ENCODE results near the gene KCNJ5. TPM values are rescaled to one million over a fixed set of nuclear protein-coding genes. Genes with fewer than 3 reads are reported as not detected.

Gene KCNJ5
- polyA plus RNA-seq, 1 donor (not counting 4 experiments of a cell fraction or from before 2014, with no cell fraction given): 0.59 TPM

GRCh38 chr11:128939591-128939990 lies 48.4 kb downstream of the KCNJ5 start:
- TF ChIP-seq EZH2 (IDR thresholded peaks at IDR 0.05; ENCODE audit: low read length) (no peak), CTCF (optimal IDR thresholded peaks at IDR 0.05 in 1 of 3, IDR thresholded peaks at IDR 0.05 in 1 of 3, conservative IDR thresholded peaks at IDR 0.05 in 1 of 3; ENCODE audit: extremely low read depth in 1 of 3, insufficient read depth in 2 of 3, low read length in 3 of 3) (no peak)
- DNase-seq (ENCODE audit: low read depth, low spot score) (no peak), FAIRE-seq (peak; percentile 71)
- Histone ChIP-seq H3K9me3 (ENCODE audit: control insufficient read depth, low read depth, low read length) (no peaks in the 10 kb centered on the region), H3K27me3 (ENCODE audit: control insufficient read depth, extremely low read depth, insufficient read depth, low read length) (no peaks in the 10 kb centered on the region), H3K9ac (ENCODE audit: control insufficient read depth, extremely low read depth, insufficient read depth, low read length) (peak overlapping the region; percentile 82), H3K27ac (ENCODE audit: control insufficient read depth, insufficient read depth, low read length) (peak overlapping the region; percentile 92), H3K36me3 (ENCODE audit: control insufficient read depth in 2 of 2, extremely low read depth in 1 of 2, insufficient read depth in 2 of 2, low read length in 2 of 2) (peaks cover 2 to 8% of the 10 kb centered on the region in 2 experiments), H3K4me3 (ENCODE audit: control insufficient read depth in 2 of 3, extremely low read depth in 1 of 3, insufficient read depth in 2 of 3, low read depth in 1 of 3, low read length in 3 of 3) (no peak overlapping the region), H2AFZ (ENCODE audit: control insufficient read depth, low read length) (no peak overlapping the region), H3K9me1 (ENCODE audit: control insufficient read depth, extremely low read depth, insufficient read depth, low read length) (no peaks in the 10 kb centered on the region), H3K4me2 (ENCODE audit: control insufficient read depth, extremely low read depth, insufficient read depth, low read depth, low read length) (peak overlapping the region; percentile 95), H4K20me1 (ENCODE audit: control insufficient read depth, extremely low read depth, insufficient read depth, low read length) (no peaks in the 10 kb centered on the region), H3K4me1 (ENCODE audit: control insufficient read depth, extremely low read depth, insufficient read depth, low read length) (peaks cover 49% of the 10 kb centered on the region), H3K79me2 (ENCODE audit: control insufficient read depth, insufficient read depth, low read length) (peaks cover 4% of the 10 kb centered on the region)
- dilution Hi-C loops (cut with MboI; ENCODE audit: extremely low pct_ligation_motif_present, low sequenced_read_pairs): no loop called here

- DNase-seq (ENCODE audit: low read depth, low spot score): no peak
- Histone ChIP-seq H4K20me1 (ENCODE audit: control insufficient read depth, extremely low read depth, insufficient read depth, low read length) (no peaks in the 10 kb centered on the region), H3K79me2 (ENCODE audit: control insufficient read depth, insufficient read depth, low read length) (peaks cover 4% of the 10 kb centered on the region), H3K9ac (ENCODE audit: control insufficient read depth, extremely low read depth, insufficient read depth, low read length) (peak overlapping the region; percentile 82), H3K9me1 (ENCODE audit: control insufficient read depth, extremely low read depth, insufficient read depth, low read length) (no peaks in the 10 kb centered on the region), H3K4me2 (ENCODE audit: control insufficient read depth, extremely low read depth, insufficient read depth, low read depth, low read length) (peak overlapping the region; percentile 95), H3K4me1 (ENCODE audit: control insufficient read depth, extremely low read depth, insufficient read depth, low read length) (peaks cover 49% of the 10 kb centered on the region), H3K4me3 (ENCODE audit: control insufficient read depth in 2 of 3, extremely low read depth in 1 of 3, insufficient read depth in 2 of 3, low read depth in 1 of 3, low read length in 3 of 3) (peak overlapping the region in 2 of 3 experiments; percentile 54 to 69), H3K36me3 (ENCODE audit: control insufficient read depth in 2 of 2, extremely low read depth in 1 of 2, insufficient read depth in 2 of 2, low read length in 2 of 2) (peaks cover 2 to 8% of the 10 kb centered on the region in 2 experiments), H3K9me3 (ENCODE audit: control insufficient read depth, low read depth, low read length) (no peaks in the 10 kb centered on the region), H2AFZ (ENCODE audit: control insufficient read depth, low read length) (peak overlapping the region; percentile 76), H3K27ac (ENCODE audit: control insufficient read depth, insufficient read depth, low read length) (peak overlapping the region; percentile 92), H3K27me3 (ENCODE audit: control insufficient read depth, extremely low read depth, insufficient read depth, low read length) (no peaks in the 10 kb centered on the region)
- FAIRE-seq: peak; percentile 95
- TF ChIP-seq EZH2 (IDR thresholded peaks at IDR 0.05; ENCODE audit: low read length) (no peak), CTCF (optimal IDR thresholded peaks at IDR 0.05 in 1 of 3, IDR thresholded peaks at IDR 0.05 in 1 of 3, conservative IDR thresholded peaks at IDR 0.05 in 1 of 3; ENCODE audit: extremely low read depth in 1 of 3, insufficient read depth in 2 of 3, low read length in 3 of 3) (no peak)
- dilution Hi-C loops (cut with MboI; ENCODE audit: extremely low pct_ligation_motif_present, low sequenced_read_pairs): no loop called here
Measured at GRCh38 chr11:128940156-128940555, 49.0 kb downstream of the KCNJ5 start.
